ENCODE results near the gene JAG2.

DNA sequence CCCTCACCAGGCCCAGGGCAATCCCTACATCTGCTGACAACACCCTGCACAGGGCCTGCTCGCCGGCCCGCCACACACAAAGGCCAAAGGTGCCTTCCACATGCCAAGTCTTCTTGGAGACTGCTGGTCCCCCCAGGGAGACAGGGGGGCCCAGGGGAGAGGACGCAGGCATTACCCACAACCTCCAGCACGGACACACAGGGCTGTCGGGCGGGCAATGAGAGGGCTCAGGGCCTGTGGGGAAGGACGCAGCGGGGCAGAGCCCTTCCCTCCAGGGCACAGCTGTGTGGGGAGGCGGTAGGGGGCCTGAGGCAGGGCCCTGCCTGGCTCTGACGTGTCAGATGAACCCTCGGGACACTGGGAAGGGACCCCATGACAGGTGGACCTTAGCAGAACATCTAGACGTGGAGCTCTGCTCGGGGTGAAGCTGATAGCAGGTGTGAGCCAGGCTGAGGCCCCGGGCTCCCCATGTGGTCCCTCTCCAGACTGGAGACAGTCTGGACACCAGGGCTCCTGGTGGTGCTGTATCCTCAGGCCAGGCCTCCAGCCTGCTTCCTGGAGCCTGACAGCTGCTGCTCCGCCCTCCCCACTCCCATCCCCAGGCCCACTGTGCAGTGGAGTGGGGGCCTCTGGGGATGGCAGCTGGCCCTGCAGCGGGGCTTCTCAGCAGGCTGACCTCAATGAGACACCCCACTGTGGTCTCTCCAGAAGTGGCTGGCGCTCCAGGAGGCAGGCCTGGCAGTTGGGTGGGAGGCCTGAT is 44.1 kb upstream of the JAG2 start:
- TF ChIP-seq POLR2A (IDR thresholded peaks at IDR 0.05), result no peak
- TF ChIP-seq, protein P1, sequence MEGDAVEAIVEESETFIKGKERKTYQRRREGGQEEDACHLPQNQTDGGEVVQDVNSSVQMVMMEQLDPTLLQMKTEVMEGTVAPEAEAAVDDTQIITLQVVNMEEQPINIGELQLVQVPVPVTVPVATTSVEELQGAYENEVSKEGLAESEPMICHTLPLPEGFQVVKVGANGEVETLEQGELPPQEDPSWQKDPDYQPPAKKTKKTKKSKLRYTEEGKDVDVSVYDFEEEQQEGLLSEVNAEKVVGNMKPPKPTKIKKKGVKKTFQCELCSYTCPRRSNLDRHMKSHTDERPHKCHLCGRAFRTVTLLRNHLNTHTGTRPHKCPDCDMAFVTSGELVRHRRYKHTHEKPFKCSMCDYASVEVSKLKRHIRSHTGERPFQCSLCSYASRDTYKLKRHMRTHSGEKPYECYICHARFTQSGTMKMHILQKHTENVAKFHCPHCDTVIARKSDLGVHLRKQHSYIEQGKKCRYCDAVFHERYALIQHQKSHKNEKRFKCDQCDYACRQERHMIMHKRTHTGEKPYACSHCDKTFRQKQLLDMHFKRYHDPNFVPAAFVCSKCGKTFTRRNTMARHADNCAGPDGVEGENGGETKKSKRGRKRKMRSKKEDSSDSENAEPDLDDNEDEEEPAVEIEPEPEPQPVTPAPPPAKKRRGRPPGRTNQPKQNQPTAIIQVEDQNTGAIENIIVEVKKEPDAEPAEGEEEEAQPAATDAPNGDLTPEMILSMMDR (IDR thresholded peaks at IDR 0.05), result no peak
- TF ChIP-seq POLR2AphosphoS5 (IDR thresholded peaks at IDR 0.05), result no peak
